ENCODE results near the gene CCDC171.

GRCh38 chr9:15531380-15531779, 21.5 kb upstream of the CCDC171 start:
- no peak for TF ChIP-seq CTCF (IDR thresholded peaks at IDR 0.05)
- TF ChIP-seq POLR2A (IDR thresholded peaks at IDR 0.05): no peak

Measured in right lobe of liver (tissue), 4 donors.